Measurements from ENCODE around the gene PAK3. TPM values are rescaled to one million over a fixed set of nuclear protein-coding genes. Genes with fewer than 3 reads are reported as not detected.

The PAK3 gene
- total and polyA plus RNA-seq, 2 experiments from 2014 or later = 5.0 to 5.4 TPM

DNA sequence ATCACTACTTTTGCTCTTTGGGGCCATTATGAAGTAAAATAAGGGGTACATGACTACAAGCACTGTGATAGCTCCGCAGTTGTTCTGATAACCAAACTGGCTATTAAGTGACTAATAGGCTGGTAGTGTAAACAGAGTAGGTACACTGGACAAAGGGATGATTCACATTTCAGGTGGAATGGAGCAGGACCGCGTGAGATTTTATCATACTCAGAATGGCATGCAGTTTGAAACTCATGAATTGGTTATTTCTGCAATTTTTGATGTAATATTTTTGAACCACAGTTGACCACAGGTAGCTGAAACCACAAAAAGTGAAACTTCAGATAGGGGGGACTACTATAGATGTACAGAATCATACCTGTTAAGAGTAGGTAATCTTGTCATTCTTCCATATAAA is 55.8 kb downstream of the PAK3 start:
- H3K9me3 Mint-ChIP-seq = no peaks in the 10 kb centered on the region
- no peaks in the 10 kb centered on the region for H3K4me1 Mint-ChIP-seq
- DNase-seq (ENCODE audit: low spot score) = no peak
- Histone ChIP-seq H3K4me3 (no peak overlapping the region), H3K4me2 (no peak overlapping the region), H3K79me2 (replicated peaks; ENCODE audit: insufficient read depth) (no peaks in the 10 kb centered on the region), H3K27me3 (ENCODE audit: insufficient read depth) (no peaks in the 10 kb centered on the region), H3K36me3 (ENCODE audit: insufficient read depth) (no peaks in the 10 kb centered on the region), H4K20me1 (replicated peaks; ENCODE audit: insufficient read depth) (no peaks in the 10 kb centered on the region), H3F3A (replicated peaks; ENCODE audit: low read depth) (no peaks in the 10 kb centered on the region), H3K27ac (ENCODE audit: low read depth) (no peak overlapping the region), H3K9me2 (ENCODE audit: insufficient read depth) (no peaks in the 10 kb centered on the region), H2AFZ (no peak overlapping the region), H3K4me1 (ENCODE audit: insufficient read depth) (no peaks in the 10 kb centered on the region)
- TF ChIP-seq EZH2phosphoT487 (IDR thresholded peaks at IDR 0.05; ENCODE audit: unreplicated experiment) = no peak
- TF ChIP-seq, protein P1, sequence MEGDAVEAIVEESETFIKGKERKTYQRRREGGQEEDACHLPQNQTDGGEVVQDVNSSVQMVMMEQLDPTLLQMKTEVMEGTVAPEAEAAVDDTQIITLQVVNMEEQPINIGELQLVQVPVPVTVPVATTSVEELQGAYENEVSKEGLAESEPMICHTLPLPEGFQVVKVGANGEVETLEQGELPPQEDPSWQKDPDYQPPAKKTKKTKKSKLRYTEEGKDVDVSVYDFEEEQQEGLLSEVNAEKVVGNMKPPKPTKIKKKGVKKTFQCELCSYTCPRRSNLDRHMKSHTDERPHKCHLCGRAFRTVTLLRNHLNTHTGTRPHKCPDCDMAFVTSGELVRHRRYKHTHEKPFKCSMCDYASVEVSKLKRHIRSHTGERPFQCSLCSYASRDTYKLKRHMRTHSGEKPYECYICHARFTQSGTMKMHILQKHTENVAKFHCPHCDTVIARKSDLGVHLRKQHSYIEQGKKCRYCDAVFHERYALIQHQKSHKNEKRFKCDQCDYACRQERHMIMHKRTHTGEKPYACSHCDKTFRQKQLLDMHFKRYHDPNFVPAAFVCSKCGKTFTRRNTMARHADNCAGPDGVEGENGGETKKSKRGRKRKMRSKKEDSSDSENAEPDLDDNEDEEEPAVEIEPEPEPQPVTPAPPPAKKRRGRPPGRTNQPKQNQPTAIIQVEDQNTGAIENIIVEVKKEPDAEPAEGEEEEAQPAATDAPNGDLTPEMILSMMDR (conservative IDR thresholded peaks at IDR 0.05; ENCODE audit: low read depth in 2 of 2) = no peak
- TF ChIP-seq ETS1 (IDR thresholded peaks at IDR 0.05) = no peak
- no peak for TF ChIP-seq JUNB (IDR thresholded peaks at IDR 0.05; ENCODE audit: unreplicated experiment)
- TF ChIP-seq ZNF331 (CRISPR knock-in tag; IDR thresholded peaks at IDR 0.05; ENCODE audit: low read depth) = no peak
- TF ChIP-seq, protein P2, sequence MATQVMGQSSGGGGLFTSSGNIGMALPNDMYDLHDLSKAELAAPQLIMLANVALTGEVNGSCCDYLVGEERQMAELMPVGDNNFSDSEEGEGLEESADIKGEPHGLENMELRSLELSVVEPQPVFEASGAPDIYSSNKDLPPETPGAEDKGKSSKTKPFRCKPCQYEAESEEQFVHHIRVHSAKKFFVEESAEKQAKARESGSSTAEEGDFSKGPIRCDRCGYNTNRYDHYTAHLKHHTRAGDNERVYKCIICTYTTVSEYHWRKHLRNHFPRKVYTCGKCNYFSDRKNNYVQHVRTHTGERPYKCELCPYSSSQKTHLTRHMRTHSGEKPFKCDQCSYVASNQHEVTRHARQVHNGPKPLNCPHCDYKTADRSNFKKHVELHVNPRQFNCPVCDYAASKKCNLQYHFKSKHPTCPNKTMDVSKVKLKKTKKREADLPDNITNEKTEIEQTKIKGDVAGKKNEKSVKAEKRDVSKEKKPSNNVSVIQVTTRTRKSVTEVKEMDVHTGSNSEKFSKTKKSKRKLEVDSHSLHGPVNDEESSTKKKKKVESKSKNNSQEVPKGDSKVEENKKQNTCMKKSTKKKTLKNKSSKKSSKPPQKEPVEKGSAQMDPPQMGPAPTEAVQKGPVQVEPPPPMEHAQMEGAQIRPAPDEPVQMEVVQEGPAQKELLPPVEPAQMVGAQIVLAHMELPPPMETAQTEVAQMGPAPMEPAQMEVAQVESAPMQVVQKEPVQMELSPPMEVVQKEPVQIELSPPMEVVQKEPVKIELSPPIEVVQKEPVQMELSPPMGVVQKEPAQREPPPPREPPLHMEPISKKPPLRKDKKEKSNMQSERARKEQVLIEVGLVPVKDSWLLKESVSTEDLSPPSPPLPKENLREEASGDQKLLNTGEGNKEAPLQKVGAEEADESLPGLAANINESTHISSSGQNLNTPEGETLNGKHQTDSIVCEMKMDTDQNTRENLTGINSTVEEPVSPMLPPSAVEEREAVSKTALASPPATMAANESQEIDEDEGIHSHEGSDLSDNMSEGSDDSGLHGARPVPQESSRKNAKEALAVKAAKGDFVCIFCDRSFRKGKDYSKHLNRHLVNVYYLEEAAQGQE (IDR thresholded peaks at IDR 0.05; ENCODE audit: unreplicated experiment) = no peak
- TF ChIP-seq ZNF114 (CRISPR knock-in tag; IDR thresholded peaks at IDR 0.05) = no peak
- no peak for TF ChIP-seq NANOG (IDR thresholded peaks at IDR 0.05; ENCODE audit: borderline replicate concordance)
- no peak for TF ChIP-seq POLR2AphosphoS5 (IDR thresholded peaks at IDR 0.05; ENCODE audit: low read depth)
- no peak for TF ChIP-seq CREB1 (CRISPR knock-in tag; IDR thresholded peaks at IDR 0.05; ENCODE audit: low read depth)
- no peak for TF ChIP-seq EZH2 (IDR thresholded peaks at IDR 0.05; ENCODE audit: low read depth, unreplicated experiment)
- TF ChIP-seq, protein P3, sequence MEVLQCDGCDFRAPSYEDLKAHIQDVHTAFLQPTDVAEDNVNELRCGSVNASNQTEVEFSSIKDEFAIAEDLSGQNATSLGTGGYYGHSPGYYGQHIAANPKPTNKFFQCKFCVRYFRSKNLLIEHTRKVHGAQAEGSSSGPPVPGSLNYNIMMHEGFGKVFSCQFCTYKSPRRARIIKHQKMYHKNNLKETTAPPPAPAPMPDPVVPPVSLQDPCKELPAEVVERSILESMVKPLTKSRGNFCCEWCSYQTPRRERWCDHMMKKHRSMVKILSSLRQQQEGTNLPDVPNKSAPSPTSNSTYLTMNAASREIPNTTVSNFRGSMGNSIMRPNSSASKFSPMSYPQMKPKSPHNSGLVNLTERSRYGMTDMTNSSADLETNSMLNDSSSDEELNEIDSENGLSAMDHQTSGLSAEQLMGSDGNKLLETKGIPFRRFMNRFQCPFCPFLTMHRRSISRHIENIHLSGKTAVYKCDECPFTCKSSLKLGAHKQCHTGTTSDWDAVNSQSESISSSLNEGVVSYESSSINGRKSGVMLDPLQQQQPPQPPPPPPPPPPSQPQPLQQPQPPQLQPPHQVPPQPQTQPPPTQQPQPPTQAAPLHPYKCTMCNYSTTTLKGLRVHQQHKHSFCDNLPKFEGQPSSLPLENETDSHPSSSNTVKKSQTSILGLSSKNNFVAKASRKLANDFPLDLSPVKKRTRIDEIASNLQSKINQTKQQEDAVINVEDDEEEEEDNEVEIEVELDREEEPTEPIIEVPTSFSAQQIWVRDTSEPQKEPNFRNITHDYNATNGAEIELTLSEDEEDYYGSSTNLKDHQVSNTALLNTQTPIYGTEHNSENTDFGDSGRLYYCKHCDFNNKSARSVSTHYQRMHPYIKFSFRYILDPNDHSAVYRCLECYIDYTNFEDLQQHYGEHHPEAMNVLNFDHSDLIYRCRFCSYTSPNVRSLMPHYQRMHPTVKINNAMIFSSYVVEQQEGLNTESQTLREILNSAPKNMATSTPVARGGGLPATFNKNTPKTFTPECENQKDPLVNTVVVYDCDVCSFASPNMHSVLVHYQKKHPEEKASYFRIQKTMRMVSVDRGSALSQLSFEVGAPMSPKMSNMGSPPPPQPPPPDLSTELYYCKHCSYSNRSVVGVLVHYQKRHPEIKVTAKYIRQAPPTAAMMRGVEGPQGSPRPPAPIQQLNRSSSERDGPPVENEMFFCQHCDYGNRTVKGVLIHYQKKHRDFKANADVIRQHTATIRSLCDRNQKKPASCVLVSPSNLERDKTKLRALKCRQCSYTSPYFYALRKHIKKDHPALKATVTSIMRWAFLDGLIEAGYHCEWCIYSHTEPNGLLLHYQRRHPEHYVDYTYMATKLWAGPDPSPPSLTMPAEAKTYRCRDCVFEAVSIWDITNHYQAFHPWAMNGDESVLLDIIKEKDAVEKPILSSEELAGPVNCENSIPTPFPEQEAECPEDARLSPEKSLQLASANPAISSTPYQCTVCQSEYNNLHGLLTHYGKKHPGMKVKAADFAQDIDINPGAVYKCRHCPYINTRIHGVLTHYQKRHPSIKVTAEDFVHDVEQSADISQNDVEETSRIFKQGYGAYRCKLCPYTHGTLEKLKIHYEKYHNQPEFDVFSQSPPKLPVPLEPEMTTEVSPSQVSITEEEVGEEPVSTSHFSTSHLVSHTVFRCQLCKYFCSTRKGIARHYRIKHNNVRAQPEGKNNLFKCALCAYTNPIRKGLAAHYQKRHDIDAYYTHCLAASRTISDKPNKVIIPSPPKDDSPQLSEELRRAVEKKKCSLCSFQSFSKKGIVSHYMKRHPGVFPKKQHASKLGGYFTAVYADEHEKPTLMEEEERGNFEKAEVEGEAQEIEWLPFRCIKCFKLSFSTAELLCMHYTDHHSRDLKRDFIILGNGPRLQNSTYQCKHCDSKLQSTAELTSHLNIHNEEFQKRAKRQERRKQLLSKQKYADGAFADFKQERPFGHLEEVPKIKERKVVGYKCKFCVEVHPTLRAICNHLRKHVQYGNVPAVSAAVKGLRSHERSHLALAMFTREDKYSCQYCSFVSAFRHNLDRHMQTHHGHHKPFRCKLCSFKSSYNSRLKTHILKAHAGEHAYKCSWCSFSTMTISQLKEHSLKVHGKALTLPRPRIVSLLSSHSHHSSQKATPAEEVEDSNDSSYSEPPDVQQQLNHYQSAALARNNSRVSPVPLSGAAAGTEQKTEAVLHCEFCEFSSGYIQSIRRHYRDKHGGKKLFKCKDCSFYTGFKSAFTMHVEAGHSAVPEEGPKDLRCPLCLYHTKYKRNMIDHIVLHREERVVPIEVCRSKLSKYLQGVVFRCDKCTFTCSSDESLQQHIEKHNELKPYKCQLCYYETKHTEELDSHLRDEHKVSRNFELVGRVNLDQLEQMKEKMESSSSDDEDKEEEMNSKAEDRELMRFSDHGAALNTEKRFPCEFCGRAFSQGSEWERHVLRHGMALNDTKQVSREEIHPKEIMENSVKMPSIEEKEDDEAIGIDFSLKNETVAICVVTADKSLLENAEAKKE (CRISPR knock-in tag; IDR thresholded peaks at IDR 0.05) = no peak
- TF ChIP-seq STAT1 (IDR thresholded peaks at IDR 0.05; ENCODE audit: unreplicated experiment) = no peak
- H3K36me3 Mint-ChIP-seq (ENCODE audit: low read depth) = peaks cover 8% of the 10 kb centered on the region; the same call in 1 of the 3 replicates
- no peak overlapping the region for H3K4me3 Mint-ChIP-seq
- H3K27me3 Mint-ChIP-seq (ENCODE audit: insufficient read depth, low read depth, poor library complexity) = no peaks in the 10 kb centered on the region
- no peak for ATAC-seq
- H3K27ac Mint-ChIP-seq = no peak overlapping the region
